Body of pancreas (tissue), 4 donors: ENCODE measurements around the gene TRIM28. TPM values are rescaled to one million over a fixed set of nuclear protein-coding genes. Genes with fewer than 3 reads are reported as not detected.

ENCODE experiments used
- ATAC-seq: fragments of 150-250 bp; one replicate; pipeline ENCODE4 v1.9.1; 2016
- DNase-seq, 4 donors: peaks; one replicate each; pipeline ENCODE4 v3.0.0-alpha.2; 2019
- H3K27ac ChIP-seq, 4 donors: fragments of 200-600 bp; sonication (generic); 1 replicate in 3 of 4; 2 replicates in 1 of 4; pipeline versions ENCODE4 v1.5.1 to v1.6.1; 2016 to 2019; ENCODE audit warnings: mild to moderate bottlenecking in 1 of 4, mixed read lengths in 1 of 4, moderate library complexity in 1 of 4
- H3K27me3 ChIP-seq, 2 donors: fragments of 200-600 bp; sonication (generic); one replicate each; pipeline ENCODE4 v1.6.0; 2016; ENCODE audit warnings: mild to moderate bottlenecking in 1 of 2
- H3K36me3 ChIP-seq, 2 donors: fragments of 200-600 bp; sonication (generic); replicated peaks in 1 of 2; 2 replicates each; pipeline ENCODE4 v1.5.1; 2016; ENCODE audit warnings: low read depth in 2 of 2; ENCODE audit not compliant: insufficient read depth in 1 of 2
- H3K4me1 ChIP-seq: fragments of 200-600 bp; sonication (generic); one replicate; pipeline ENCODE4 v1.6.0; 2016
- H3K4me3 ChIP-seq, 2 donors: fragments of 200-600 bp; sonication (generic); 1 replicate in 1 of 2; 2 replicates in 1 of 2; pipeline ENCODE4 v1.5.1; 2016 to 2019
- H3K9me3 ChIP-seq, 3 donors: fragments of 200-600 bp; sonication (generic); 1 replicate in 2 of 3; 2 replicates in 1 of 3; pipeline ENCODE4 v1.5.1; 2016
- CTCF ChIP-seq, 7 experiments: fragments of 450-650 bp in 4 of 7; fragments of 200-600 bp in 3 of 7; sonication (generic) in 3 of 7; IDR thresholded peaks; one replicate each; pipeline ENCODE4 v1.5.1; 2016 to 2019; ENCODE audit warnings: antibody characterized with exemption in 7 of 7
- POLR2A ChIP-seq, 3 donors: fragments of 450-650 bp; IDR thresholded peaks; one replicate each; pipeline ENCODE4 v1.6.1; 2016; ENCODE audit warnings: antibody characterized with exemption in 3 of 3, mild to moderate bottlenecking in 2 of 3
- WGBS, 2 donors: methylation state at CpG; one replicate each; pipeline ENCODE4 v1.1.5; 2017; 5-methylcytosine and 5-hydroxymethylcytosine counted together
- intact Hi-C: fragments of 100-400 bp; cut with DNase I; formaldehyde crosslinking; loops from one replicate; pipeline ENCODE4 v1.15.1; 2023
- total RNA-seq, 2 donors: library from RNA; depleted of rRNA; stranded (reverse); fragments of >200 nt; gene quantifications; one replicate each; pipeline ENCODE4 v1.1.0, GENCODE V29; 2016

The TRIM28 gene
- total RNA-seq, 2 donors from 2014 or later = 244 to 273 TPM

GRCh38 chr19:58529405-58529804 is 14.5 kb upstream of the TRIM28 start:
- no peaks in the 10 kb centered on the region for H3K4me1 ChIP-seq
- no peak for DNase-seq
- H3K36me3 ChIP-seq = no peaks in the 10 kb centered on the region
- ATAC-seq = no peak
- H3K27me3 ChIP-seq = no peaks in the 10 kb centered on the region
- H3K9me3 ChIP-seq = no peaks in the 10 kb centered on the region
- H3K27ac ChIP-seq = no peak overlapping the region
- 43 to 50% methylated on average over 3 of the region's 3 CpGs for WGBS, 2 donors
- TF ChIP-seq CTCF (IDR thresholded peaks at IDR 0.05) = no peak
- intact Hi-C loops = no loop called here
- H3K4me3 ChIP-seq = no peak overlapping the region

- no peak for DNase-seq
- intact Hi-C loops = no loop called here
- Histone ChIP-seq H3K27ac (no peak overlapping the region), H3K27me3 (no peaks in the 10 kb centered on the region), H3K4me1 (no peaks in the 10 kb centered on the region), H3K4me3 (no peak overlapping the region), H3K9me3 (no peaks in the 10 kb centered on the region), H3K36me3 (no peaks in the 10 kb centered on the region)
- no peak for TF ChIP-seq POLR2A (IDR thresholded peaks at IDR 0.05)
- TF ChIP-seq CTCF (IDR thresholded peaks at IDR 0.05) = no peak
- no peak for ATAC-seq
- WGBS, 2 donors = 54 to 61% methylated on average over 10 of the region's 10 CpGs
These were observed 12.6 kb upstream of the TRIM28 start for GRCh38 chr19:58531034-58531840.

GRCh38 chr19:58535857-58536256 is 8.0 kb upstream of the TRIM28 start:
- no peak overlapping the region for H3K4me3 ChIP-seq
- no peak overlapping the region for H3K27ac ChIP-seq
- no peaks in the 10 kb centered on the region for H3K9me3 ChIP-seq
- no peak for DNase-seq
- H3K4me1 ChIP-seq = peaks cover 8% of the 10 kb centered on the region
- no peak for ATAC-seq
- H3K36me3 ChIP-seq = no peaks in the 10 kb centered on the region
- TF ChIP-seq CTCF (IDR thresholded peaks at IDR 0.05) (no peak), POLR2A (IDR thresholded peaks at IDR 0.05) (no peak)
- intact Hi-C loops = no loop called here
- 86 to 87% methylated on average over 3 of the region's 3 CpGs for WGBS, 2 donors
- no peaks in the 10 kb centered on the region for H3K27me3 ChIP-seq

GRCh38 chr19:58536852-58537798 is 6.7 kb upstream of the TRIM28 start:
- peaks cover 8% of the 10 kb centered on the region for H3K4me1 ChIP-seq
- no peak overlapping the region for H3K27ac ChIP-seq
- H3K9me3 ChIP-seq = no peaks in the 10 kb centered on the region
- TF ChIP-seq CTCF (IDR thresholded peaks at IDR 0.05) = no peak
- TF ChIP-seq POLR2A (IDR thresholded peaks at IDR 0.05) = no peak
- H3K4me3 ChIP-seq = no peak overlapping the region
- no peak for DNase-seq
- no peaks in the 10 kb centered on the region for H3K27me3 ChIP-seq
- no peaks in the 10 kb centered on the region for H3K36me3 ChIP-seq
- intact Hi-C loops = no loop called here
- WGBS, 2 donors = 78 to 91% methylated on average over 7 to 8 of the region's 8 CpGs
- ATAC-seq = no peak
